NT2/D1 (cell line): ENCODE results near the gene SLC12A5.

ENCODE experiments used
- DNase-seq: peaks from one replicate; pipeline ENCODE4 v3.0.0-alpha.2; 2011; ENCODE audit warnings: low read depth, low spot score
- H3K27me3 ChIP-seq: 2 replicates; pipeline ENCODE4 v1.6.0; 2011; ENCODE audit warnings: mild to moderate bottlenecking; ENCODE audit not compliant: insufficient read length, insufficient read depth
- H3K36me3 ChIP-seq: 2 replicates; pipeline ENCODE4 v1.6.1; 2011; ENCODE audit warnings: mild to moderate bottlenecking, low read length, mixed read lengths; ENCODE audit not compliant: insufficient read depth, insufficient read length
- H3K4me1 ChIP-seq: 2 replicates; pipeline ENCODE4 v1.5.1; 2011; ENCODE audit not compliant: insufficient read depth, insufficient read length
- H3K4me3 ChIP-seq: 2 replicates; pipeline ENCODE4 v1.5.1; 2011; ENCODE audit warnings: low read depth; ENCODE audit not compliant: insufficient read length
- H3K9ac ChIP-seq: 2 replicates; pipeline ENCODE4 v1.6.0; 2011; ENCODE audit warnings: low read depth; ENCODE audit not compliant: insufficient read length
- H3K9me3 ChIP-seq: 2 replicates; pipeline ENCODE4 v1.5.1; 2011; ENCODE audit warnings: mild to moderate bottlenecking, low read length; ENCODE audit not compliant: insufficient read depth
- SUZ12 ChIP-seq: IDR thresholded peaks from 2 replicates; pipeline ENCODE4 v1.6.1; 2011; ENCODE audit not compliant: insufficient read length, insufficient read depth; ENCODE audit errors: extremely low read depth
- YY1 ChIP-seq: IDR thresholded peaks from 2 replicates; pipeline ENCODE4 v1.6.1; 2011; ENCODE audit not compliant: insufficient read length, insufficient read depth
- ZNF274 ChIP-seq: IDR thresholded peaks from 2 replicates; pipeline ENCODE4 v1.6.1; 2011; ENCODE audit warnings: mild to moderate bottlenecking, low read depth, low read length

The SLC12A5 gene

DNA sequence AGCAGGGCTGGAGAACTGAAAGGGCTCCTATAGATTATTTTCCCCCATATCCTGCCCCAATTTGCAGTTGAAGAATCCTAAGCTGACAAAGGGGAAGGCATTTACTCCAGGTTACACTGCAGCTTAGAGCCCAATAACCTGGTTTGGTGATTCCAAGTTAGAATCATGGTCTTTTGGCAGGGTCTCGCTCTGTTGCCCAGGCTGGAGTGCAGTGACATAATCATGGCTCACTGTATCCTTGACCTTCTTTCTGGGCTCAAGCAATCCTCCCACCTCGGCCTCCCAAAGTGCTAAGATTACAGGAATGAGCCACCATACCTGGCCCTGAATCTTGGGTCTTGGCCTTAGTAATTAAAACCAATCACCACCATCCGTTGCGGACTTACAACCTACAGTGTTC, 21.3 kb upstream of the SLC12A5 start:
- TF ChIP-seq ZNF274: no peak
- TF ChIP-seq YY1: no peak
- TF ChIP-seq SUZ12: no peak
- Histone ChIP-seq H3K9me3 (peaks cover 15% of the 10 kb centered on the region; the same call in 1 of the 2 replicates), H3K27me3 (no peaks in the 10 kb centered on the region), H3K4me3 (no peak overlapping the region), H3K36me3 (peaks cover 10% of the 10 kb centered on the region), H3K9ac (no peak overlapping the region), H3K4me1 (peaks cover 18% of the 10 kb centered on the region)
- no peak for DNase-seq

DNA sequence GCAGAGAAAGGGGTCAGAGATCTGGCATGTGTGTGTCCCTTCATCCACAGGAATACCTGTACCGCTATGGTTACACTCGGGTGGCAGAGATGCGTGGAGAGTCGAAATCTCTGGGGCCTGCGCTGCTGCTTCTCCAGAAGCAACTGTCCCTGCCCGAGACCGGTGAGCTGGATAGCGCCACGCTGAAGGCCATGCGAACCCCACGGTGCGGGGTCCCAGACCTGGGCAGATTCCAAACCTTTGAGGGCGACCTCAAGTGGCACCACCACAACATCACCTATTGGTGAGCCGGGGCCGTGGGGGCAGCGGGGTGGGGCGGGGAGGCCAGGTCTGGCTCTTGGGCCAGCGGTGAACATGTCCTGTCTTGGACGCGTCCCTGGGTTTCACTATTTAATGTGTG, 19.2 kb upstream of the SLC12A5 start:
- H3K4me3 ChIP-seq: no peak overlapping the region
- no peak for DNase-seq
- H3K4me1 ChIP-seq: peaks cover 15% of the 10 kb centered on the region
- H3K9me3 ChIP-seq: peaks cover 15% of the 10 kb centered on the region; the same call in 1 of the 2 replicates
- peaks cover 6% of the 10 kb centered on the region for H3K27me3 ChIP-seq
- H3K9ac ChIP-seq: no peak overlapping the region
- H3K36me3 ChIP-seq: peaks cover 10% of the 10 kb centered on the region
- TF ChIP-seq SUZ12 (no peak), YY1 (no peak), ZNF274 (no peak)

DNA sequence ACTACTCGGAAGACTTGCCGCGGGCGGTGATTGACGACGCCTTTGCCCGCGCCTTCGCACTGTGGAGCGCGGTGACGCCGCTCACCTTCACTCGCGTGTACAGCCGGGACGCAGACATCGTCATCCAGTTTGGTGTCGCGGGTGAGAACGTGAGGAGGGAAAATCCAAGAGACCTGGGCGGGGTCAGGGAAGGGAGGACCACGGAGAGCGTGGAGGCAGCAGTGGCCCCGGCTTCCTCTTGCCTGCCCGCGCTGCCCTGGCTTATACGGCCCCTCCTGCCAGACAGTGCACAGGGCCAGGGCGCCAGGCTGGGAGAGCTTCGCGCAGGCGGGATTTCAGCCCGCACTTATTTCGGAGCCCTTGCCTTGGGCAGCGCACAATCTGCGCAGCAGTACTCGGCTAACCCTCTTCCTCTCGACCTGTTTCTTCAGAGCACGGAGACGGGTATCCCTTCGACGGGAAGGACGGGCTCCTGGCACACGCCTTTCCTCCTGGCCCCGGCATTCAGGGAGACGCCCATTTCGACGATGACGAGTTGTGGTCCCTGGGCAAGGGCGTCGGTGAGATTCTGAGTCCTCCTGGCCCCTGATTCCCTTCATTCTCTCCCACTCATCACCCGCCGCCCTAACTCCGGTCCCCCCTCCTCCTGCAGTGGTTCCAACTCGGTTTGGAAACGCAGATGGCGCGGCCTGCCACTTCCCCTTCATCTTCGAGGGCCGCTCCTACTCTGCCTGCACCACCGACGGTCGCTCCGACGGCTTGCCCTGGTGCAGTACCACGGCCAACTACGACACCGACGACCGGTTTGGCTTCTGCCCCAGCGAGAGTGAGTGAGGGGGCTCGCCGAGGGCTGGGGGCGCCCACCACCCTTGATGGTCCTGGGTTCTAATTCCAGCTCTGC, 18.3 kb upstream of the SLC12A5 start:
- peaks cover 10% of the 10 kb centered on the region for H3K27me3 ChIP-seq
- peaks cover 13% of the 10 kb centered on the region for H3K4me1 ChIP-seq
- H3K4me3 ChIP-seq: no peak overlapping the region

DNA sequence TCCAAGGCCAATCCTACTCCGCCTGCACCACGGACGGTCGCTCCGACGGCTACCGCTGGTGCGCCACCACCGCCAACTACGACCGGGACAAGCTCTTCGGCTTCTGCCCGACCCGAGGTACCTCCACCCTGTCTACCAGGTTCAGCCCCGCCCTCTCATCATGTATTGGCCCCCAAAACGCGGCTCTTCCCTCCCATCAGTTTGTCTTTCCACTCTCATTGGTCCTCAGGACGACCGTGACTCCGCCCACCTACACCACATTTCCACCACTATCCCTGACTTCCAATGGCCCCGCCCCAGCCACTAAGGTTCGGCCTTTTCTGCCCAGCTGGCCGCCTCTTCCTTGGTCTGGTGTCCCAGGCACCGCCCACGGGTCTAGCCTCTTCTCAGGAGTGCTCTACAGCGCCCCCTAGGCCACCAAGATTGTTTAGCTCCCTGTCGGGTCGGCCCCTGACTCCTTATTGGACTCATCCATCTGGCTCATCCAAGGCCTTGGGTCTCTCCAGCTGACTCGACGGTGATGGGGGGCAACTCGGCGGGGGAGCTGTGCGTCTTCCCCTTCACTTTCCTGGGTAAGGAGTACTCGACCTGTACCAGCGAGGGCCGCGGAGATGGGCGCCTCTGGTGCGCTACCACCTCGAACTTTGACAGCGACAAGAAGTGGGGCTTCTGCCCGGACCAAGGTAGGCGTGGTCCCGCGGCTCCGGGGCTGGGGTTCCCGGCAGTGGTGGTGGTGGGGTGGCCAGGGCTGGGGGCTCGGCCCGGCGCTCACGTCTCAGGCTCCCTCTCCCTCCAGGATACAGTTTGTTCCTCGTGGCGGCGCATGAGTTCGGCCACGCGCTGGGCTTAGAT, 17.2 kb upstream of the SLC12A5 start:
- DNase-seq: no peak
- H3K4me1 ChIP-seq: peaks cover 13% of the 10 kb centered on the region
- H3K9me3 ChIP-seq: peaks cover 15% of the 10 kb centered on the region; the same call in 1 of the 2 replicates
- peaks cover 10% of the 10 kb centered on the region for H3K36me3 ChIP-seq
- no peak overlapping the region for H3K4me3 ChIP-seq
- peaks cover 10% of the 10 kb centered on the region for H3K27me3 ChIP-seq
- TF ChIP-seq ZNF274: no peak
- TF ChIP-seq SUZ12: no peak
- no peak for TF ChIP-seq YY1
- no peak overlapping the region for H3K9ac ChIP-seq

More for the DNA sequence above, 18.3 kb upstream of the SLC12A5 start:
- DNase-seq: no peak
- TF ChIP-seq YY1 (no peak), SUZ12 (no peak), ZNF274 (no peak)
- Histone ChIP-seq H3K9ac (no peak overlapping the region), H3K9me3 (peaks cover 15% of the 10 kb centered on the region; the same call in 1 of the 2 replicates), H3K36me3 (peaks cover 10% of the 10 kb centered on the region)

DNA sequence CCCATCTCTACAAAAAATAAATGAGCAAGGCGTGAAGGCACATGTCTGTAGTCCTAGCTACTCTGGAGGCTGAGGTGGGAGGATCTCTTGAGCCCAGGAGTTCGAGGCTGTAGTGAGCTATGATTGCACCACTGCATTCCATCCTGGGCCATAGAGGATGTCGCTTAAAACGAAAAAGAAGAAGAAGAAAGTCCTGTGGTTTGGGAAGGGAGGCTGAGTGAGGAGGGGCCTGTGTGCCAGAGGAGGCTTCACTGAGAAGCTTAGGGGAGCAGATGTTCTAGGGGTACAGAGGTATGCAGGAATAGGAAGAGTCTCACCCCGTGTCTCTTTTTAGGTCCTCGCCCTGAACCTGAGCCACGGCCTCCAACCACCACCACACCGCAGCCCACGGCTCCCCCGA, 16.1 kb upstream of the SLC12A5 start:
- H3K9ac ChIP-seq: no peak overlapping the region
- no peak overlapping the region for H3K4me3 ChIP-seq
- peaks cover 10% of the 10 kb centered on the region for H3K27me3 ChIP-seq
- no peak for DNase-seq
- peaks cover 15% of the 10 kb centered on the region for H3K36me3 ChIP-seq
- TF ChIP-seq SUZ12 (no peak), ZNF274 (no peak), YY1 (no peak)
- peaks cover 19% of the 10 kb centered on the region; the same call in 1 of the 2 replicates for H3K9me3 ChIP-seq
- H3K4me1 ChIP-seq: peaks cover 13% of the 10 kb centered on the region

DNA sequence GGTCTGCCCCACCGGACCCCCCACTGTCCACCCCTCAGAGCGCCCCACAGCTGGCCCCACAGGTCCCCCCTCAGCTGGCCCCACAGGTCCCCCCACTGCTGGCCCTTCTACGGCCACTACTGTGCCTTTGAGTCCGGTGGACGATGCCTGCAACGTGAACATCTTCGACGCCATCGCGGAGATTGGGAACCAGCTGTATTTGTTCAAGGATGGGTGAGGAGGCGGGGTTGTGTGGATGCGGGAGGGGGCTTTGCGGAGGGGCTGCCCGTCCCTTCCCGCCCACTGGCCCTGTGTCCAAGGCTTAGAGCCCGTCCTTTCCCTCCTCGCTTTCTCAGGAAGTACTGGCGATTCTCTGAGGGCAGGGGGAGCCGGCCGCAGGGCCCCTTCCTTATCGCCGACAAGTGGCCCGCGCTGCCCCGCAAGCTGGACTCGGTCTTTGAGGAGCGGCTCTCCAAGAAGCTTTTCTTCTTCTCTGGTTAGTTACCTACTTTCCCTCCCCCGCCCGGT, 15.6 kb upstream of the SLC12A5 start:
- Histone ChIP-seq H3K9me3 (peaks cover 19% of the 10 kb centered on the region; the same call in 1 of the 2 replicates), H3K4me1 (peaks cover 10% of the 10 kb centered on the region), H3K9ac (no peak overlapping the region), H3K27me3 (peaks cover 10% of the 10 kb centered on the region), H3K36me3 (peaks cover 15% of the 10 kb centered on the region), H3K4me3 (no peak overlapping the region)
- DNase-seq: no peak
- no peak for TF ChIP-seq ZNF274
- TF ChIP-seq YY1: no peak
- TF ChIP-seq SUZ12: no peak
